ENCODE measurements around the gene ULBP1. TPM values are rescaled to one million over a fixed set of nuclear protein-coding genes. Genes with fewer than 3 reads are reported as not detected.

ULBP1 gene
- total and polyA plus RNA-seq, 3 donors from 2014 or later, result 2.3 to 5.9 (median 4.7) TPM

DNA sequence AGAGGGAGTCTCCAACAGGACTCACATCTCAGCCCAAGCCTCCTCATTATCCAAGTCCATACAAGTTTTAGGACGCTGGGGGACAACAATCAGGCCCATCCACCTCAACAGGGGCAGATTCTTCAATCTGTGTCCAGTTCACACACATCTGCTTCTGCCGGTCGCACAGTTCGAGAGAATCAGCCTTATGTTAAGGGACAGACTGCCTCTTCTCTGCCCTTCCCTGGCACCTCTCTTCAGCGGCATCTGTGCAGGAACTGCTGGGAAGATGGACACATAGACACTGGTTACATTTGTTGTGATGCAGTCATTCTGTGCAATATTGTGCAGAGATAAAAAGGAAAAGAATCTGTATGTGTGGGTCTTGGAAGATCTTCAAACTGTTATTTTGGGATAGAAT is 21.0 kb downstream of the ULBP1 start:
- Histone ChIP-seq H3K27ac (no peak overlapping the region), H3K4me1 (peaks cover 3% of the 10 kb centered on the region), H3K4me3 (no peak overlapping the region), H3K27me3 (no peaks in the 10 kb centered on the region), H3K36me3 (ENCODE audit: low read depth, missing control alignments) (no peaks in the 10 kb centered on the region), H3K9me3 (no peaks in the 10 kb centered on the region)
- no peak for TF ChIP-seq POLR2A (IDR thresholded peaks at IDR 0.05)
- TF ChIP-seq, protein P1, sequence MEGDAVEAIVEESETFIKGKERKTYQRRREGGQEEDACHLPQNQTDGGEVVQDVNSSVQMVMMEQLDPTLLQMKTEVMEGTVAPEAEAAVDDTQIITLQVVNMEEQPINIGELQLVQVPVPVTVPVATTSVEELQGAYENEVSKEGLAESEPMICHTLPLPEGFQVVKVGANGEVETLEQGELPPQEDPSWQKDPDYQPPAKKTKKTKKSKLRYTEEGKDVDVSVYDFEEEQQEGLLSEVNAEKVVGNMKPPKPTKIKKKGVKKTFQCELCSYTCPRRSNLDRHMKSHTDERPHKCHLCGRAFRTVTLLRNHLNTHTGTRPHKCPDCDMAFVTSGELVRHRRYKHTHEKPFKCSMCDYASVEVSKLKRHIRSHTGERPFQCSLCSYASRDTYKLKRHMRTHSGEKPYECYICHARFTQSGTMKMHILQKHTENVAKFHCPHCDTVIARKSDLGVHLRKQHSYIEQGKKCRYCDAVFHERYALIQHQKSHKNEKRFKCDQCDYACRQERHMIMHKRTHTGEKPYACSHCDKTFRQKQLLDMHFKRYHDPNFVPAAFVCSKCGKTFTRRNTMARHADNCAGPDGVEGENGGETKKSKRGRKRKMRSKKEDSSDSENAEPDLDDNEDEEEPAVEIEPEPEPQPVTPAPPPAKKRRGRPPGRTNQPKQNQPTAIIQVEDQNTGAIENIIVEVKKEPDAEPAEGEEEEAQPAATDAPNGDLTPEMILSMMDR (IDR thresholded peaks at IDR 0.05), result no peak
- 54 to 56% methylated on average over 5 of the region's 5 CpGs for WGBS, 2 donors
- intact Hi-C loops (cut with DNase I; ENCODE audit: low total_unique reads), result no loop called here
- no peak for DNase-seq

DNA sequence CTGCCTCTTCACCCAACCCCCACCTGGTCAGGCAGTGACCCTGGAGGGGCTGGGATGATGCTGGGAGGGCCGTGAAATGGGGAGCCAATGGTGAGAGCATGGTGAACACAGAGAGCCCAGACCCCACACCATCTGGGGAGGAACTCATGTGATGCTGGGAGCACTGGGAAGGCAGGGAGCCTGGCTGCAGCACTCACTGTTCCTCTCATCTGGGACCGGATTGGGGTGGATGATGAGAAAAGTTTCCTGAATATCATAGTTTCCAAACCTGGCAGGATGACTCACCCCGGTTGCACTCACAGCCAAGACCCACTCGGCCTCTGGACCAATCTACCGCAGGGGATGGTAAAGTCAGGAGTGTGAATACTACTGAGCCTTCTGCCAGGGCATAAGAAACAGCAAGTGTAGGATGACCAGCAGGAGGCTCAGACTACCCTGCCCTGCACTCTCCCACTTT is 21.8 kb downstream of the ULBP1 start:
- Histone ChIP-seq H3K4me1 (peaks cover 4% of the 10 kb centered on the region), H3K9me3 (no peaks in the 10 kb centered on the region), H3K27me3 (no peaks in the 10 kb centered on the region), H3K27ac (no peak overlapping the region), H3K4me3 (no peak overlapping the region), H3K36me3 (ENCODE audit: low read depth, missing control alignments) (no peaks in the 10 kb centered on the region)
- DNase-seq, result no peak
- intact Hi-C loops (cut with DNase I; ENCODE audit: low total_unique reads), result no loop called here
- 36 to 48% methylated on average over 5 of the region's 5 CpGs for WGBS, 2 donors
- TF ChIP-seq POLR2A (IDR thresholded peaks at IDR 0.05), result no peak
- TF ChIP-seq, protein P1 (IDR thresholded peaks at IDR 0.05), result no peak

DNA sequence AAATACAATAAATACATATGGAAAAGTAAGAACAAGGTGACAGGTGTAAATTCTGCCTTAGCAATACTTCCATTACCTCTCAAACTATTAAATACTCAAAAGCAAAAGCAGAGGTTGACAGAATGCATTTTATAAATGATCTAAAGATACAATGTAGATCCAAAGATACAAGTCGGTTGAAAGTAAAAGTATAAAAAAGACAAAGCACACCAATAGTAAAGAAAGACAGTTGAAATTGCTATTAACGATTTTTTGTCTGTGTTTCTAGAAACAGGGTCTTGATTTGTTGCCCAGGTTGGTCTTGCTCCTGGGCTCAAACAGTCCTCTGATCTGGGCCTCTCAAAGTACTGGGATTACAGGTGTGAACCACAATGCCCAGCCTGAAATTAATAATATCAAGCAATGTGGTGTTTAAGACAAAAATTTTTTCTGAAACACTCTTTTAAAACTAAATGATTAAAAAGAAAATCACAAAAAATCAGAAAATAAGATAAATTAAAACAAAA is 23.9 kb downstream of the ULBP1 start:
- intact Hi-C loops (cut with DNase I; ENCODE audit: low total_unique reads), result no loop called here
- WGBS, 2 donors, result 37 to 42% methylated on average over 2 of the region's 2 CpGs
- no peak overlapping the region for H3K27ac ChIP-seq
- H3K9me3 ChIP-seq, result no peaks in the 10 kb centered on the region
- no peaks in the 10 kb centered on the region for H3K27me3 ChIP-seq
- no peak for DNase-seq
- H3K4me3 ChIP-seq, result no peak overlapping the region
- no peak for TF ChIP-seq POLR2A (IDR thresholded peaks at IDR 0.05)
- TF ChIP-seq, protein P1 (IDR thresholded peaks at IDR 0.05), result no peak
- H3K4me1 ChIP-seq, result peaks cover 7% of the 10 kb centered on the region
- no peaks in the 10 kb centered on the region for H3K36me3 ChIP-seq (ENCODE audit: low read depth, missing control alignments)

DNA sequence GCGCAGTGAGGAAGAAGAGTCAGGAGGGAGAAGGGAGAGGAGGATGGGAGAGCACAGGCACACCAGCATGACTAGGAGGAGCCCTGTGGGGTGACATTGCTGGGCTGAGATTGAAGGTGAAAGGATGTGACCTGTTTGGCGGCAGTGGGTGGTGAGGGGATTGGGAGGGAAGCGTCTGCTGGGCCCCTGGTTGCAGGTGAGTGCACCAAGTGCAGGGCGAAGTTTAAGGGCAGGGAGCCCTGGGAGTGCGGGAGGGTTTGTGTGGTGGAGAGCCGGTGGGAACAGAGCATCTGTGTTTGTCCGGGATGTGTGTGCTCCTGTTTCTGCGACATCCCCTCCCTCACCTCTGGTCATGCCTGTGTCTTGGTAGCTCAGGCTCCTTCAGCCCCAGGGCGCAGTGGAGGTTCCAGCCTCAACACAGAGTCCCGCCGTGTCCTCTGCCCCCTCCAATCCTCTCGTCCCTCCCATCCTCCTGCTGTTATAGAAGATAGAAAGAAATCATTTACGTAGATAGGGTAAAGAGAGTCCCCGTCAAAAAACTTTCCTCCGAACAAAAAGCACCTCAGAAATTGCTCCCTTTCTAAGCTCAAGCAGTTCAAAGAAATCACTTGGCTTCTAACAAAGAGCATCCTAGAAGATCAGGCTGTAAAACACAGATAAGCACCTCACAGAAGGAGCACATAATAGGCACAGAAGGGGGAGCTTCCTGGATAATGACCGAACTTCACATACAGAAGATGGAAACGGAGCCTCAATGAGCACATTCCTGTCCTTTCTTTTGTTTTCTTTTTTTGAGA is 25.0 kb downstream of the ULBP1 start:
- H3K9me3 ChIP-seq, result no peaks in the 10 kb centered on the region
- intact Hi-C loops (cut with DNase I; ENCODE audit: low total_unique reads), result no loop called here
- 6 to 8% methylated on average over 16 to 17 of the region's 17 CpGs for WGBS, 2 donors
- no peaks in the 10 kb centered on the region for H3K27me3 ChIP-seq
- no peak for TF ChIP-seq POLR2A (IDR thresholded peaks at IDR 0.05)
- TF ChIP-seq, protein P1 (IDR thresholded peaks at IDR 0.05), result no peak
- H3K4me1 ChIP-seq, result peaks cover 7% of the 10 kb centered on the region
- H3K4me3 ChIP-seq, result no peak overlapping the region
- no peak overlapping the region for H3K27ac ChIP-seq
- no peaks in the 10 kb centered on the region for H3K36me3 ChIP-seq (ENCODE audit: low read depth, missing control alignments)
- DNase-seq, result no peak

Measured in testis (tissue), 3 donors.